WTC11 (cell line): ENCODE data around the gene SRSF1. TPM values are rescaled to one million over a fixed set of nuclear protein-coding genes. Genes with fewer than 3 reads are reported as not detected.

Source experiments
- ATAC-seq: fragments of 200-7000 bp; cut with Tn5 transposase; 2 replicates; pipeline ENCODE4 v1.10.0; 2021; ENCODE audit warnings: mild to moderate bottlenecking, moderate library complexity
- CTCF ChIA-PET: fragments of 300-600 bp; sonication (Branson Sonifier 250); formaldehyde crosslinking; loops from one replicate; lab custom pipeline; 2021; ENCODE audit warnings: antibody characterized with exemption; lab: Charles Lee
- POLR2A ChIA-PET: fragments of 350-600 bp; sonication (Branson Sonifier 250); formaldehyde crosslinking; loops from one replicate; lab custom pipeline; 2021; ENCODE audit warnings: antibody characterized with exemption; lab: Charles Lee
- DNase-seq: peaks from one replicate; pipeline ENCODE4 v3.0.0; 2021; ENCODE audit warnings: low spot score
- H3K27ac Mint-ChIP-seq: 2 replicates; pipeline ENCODE4 v1.8.0; 2021; ENCODE audit warnings: mixed read lengths
- H3K27me3 Mint-ChIP-seq: 2 replicates; pipeline ENCODE4 v1.8.0; 2021; ENCODE audit warnings: low read depth, mild to moderate bottlenecking, moderate library complexity, mixed read lengths
- H3K36me3 Mint-ChIP-seq: 2 replicates; pipeline ENCODE4 v1.8.0; 2021; ENCODE audit warnings: mixed read lengths
- H3K4me1 Mint-ChIP-seq: 2 replicates; pipeline ENCODE4 v1.8.0; 2022; ENCODE audit warnings: mixed read lengths
- H3K4me3 Mint-ChIP-seq: 2 replicates; pipeline ENCODE4 v1.8.0; 2021; ENCODE audit warnings: mild to moderate bottlenecking, moderate library complexity, mixed read lengths
- H3K9me3 Mint-ChIP-seq: 2 replicates; pipeline ENCODE4 v1.8.0; 2021; ENCODE audit warnings: mixed read lengths
- TEAD1 ChIP-seq: sonication (generic); formaldehyde crosslinking; IDR thresholded peaks from 2 replicates; pipeline ENCODE4 v1.8.0; 2022; ENCODE audit warnings: mild to moderate bottlenecking, missing genetic modification reagents
- ZNF263 ChIP-seq: sonication (generic); formaldehyde crosslinking; IDR thresholded peaks from 2 replicates; pipeline ENCODE4 v1.8.1; 2022; ENCODE audit warnings: low read depth, mild to moderate bottlenecking, moderate library complexity, missing genetic modification reagents
- ZNF423 ChIP-seq: fragments of 250-450 bp; sonication (Bioruptor Pico); IDR thresholded peaks from 2 replicates; pipeline ENCODE4 v2.1.2; 2022; ENCODE audit warnings: mild to moderate bottlenecking, moderate library complexity
- total RNA-seq: library from RNA; stranded (reverse); gene quantifications from 3 replicates; pipeline ENCODE4 v1.2.3, GENCODE V29; 2021
- TF ChIP-seq, protein P1 (sequence below): fragments of 250-450 bp; sonication (Bioruptor Pico); conservative IDR thresholded peaks from 2 replicates; pipeline ENCODE4 v1.9.0; 2021; ENCODE audit warnings: mild to moderate bottlenecking
- TF ChIP-seq, protein P2 (sequence below): sonication (generic); formaldehyde crosslinking; IDR thresholded peaks from 2 replicates; pipeline ENCODE4 v1.8.1; 2022; ENCODE audit warnings: mild to moderate bottlenecking, missing genetic modification reagents, moderate library complexity, borderline replicate concordance

Gene SRSF1
- total RNA-seq, 1 experiment from 2014 or later = 387 TPM

DNA sequence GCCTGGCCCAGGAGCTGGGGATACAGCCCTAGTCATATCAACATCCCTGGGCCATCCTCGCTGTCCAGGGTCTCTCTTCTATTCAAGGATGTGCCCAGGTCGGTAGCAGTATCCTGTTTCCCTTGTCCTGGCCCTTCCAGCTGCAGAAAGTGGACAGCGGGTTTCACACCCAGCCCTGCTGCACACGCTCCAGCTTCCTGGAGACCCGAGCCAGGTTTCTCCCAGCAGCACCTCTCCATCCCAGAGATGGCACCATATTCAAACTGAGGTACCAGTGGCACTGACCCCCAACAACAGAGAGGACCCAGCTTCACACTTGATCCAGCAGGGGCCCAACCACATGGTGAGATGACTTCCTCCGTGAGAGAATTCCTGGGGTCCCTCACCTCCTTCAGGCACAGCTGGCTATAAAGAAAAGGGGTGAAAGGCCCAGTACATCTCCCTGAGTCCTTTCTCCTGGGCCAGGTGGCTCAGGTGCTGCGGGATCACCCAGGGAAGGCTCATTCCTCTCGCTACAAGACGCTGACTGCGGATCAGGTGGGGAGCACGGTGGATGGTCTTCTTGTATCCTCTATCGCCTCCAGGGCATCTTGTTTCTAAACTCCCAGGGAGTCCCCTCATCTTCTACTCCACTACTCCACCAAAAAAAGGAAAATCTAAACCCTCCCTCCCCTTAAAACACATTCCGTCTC is 53.2 kb downstream of the SRSF1 start:
- ChIA-PET CTCF (interaction anchor here (0.6 to 5.8 kb wide), 17 partner anchors 10 to 120 kb away, joined by 3 to 54 read pairs (median 10); no protein-coding TSS in a partner anchor), POLR2A (interaction anchor here (0.6 to 2.2 kb wide), 6 partner anchors 14 to 570 kb away, joined by 3 to 7 read pairs (median 3); partner anchors contain the start of gene SRSF1)
- H3K4me3 Mint-ChIP-seq = peak overlapping the region; percentile 74
- TF ChIP-seq ZNF423 (CRISPR knock-in tag) (0 out of 2 replicates have a peak, but pooled peaks have one; percentile 3), TEAD1 (CRISPR knock-in tag) (no peak), ZNF263 (CRISPR knock-in tag) (peak; percentile 76; the same call in 1 of the 2 replicates)
- TF ChIP-seq, protein P1, sequence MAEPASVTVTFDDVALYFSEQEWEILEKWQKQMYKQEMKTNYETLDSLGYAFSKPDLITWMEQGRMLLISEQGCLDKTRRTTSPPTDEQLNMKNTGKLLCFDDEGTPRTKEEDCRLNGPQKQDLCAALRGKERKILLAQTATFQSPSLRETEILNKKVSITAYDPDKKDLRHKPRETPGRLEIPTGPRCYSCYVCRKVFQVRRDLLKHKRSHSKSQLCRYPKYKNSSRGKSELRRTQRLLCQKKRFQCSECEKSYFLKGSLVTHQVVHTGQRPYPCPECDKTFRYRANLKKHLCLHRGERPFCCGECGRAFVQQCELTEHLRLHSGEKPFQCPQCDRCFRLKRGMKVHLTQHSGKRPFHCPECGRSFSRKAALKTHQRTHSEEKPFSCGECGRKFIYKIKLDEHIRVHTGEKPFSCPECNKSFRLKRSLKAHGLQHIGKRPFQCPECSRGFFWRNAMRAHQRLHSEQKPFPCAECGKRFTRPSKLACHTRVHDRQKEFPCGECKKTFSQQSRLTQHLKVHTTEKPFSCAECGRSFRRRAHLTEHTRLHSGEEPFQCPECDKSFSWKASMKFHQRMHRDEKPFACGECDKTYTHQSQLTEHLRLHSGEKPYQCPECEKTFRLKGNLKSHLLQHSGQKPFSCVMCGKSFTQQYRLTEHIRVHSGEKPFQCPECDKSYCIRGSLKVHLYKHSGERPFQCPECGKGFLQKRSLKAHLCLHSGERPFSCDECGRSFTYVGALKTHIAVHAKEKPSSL = no peak
- TF ChIP-seq, protein P2, sequence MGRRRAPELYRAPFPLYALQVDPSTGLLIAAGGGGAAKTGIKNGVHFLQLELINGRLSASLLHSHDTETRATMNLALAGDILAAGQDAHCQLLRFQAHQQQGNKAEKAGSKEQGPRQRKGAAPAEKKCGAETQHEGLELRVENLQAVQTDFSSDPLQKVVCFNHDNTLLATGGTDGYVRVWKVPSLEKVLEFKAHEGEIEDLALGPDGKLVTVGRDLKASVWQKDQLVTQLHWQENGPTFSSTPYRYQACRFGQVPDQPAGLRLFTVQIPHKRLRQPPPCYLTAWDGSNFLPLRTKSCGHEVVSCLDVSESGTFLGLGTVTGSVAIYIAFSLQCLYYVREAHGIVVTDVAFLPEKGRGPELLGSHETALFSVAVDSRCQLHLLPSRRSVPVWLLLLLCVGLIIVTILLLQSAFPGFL (CRISPR knock-in tag) = no peak
- TF ChIP-seq, all 79 proteins: peak for 2
- Mint-ChIP-seq H3K27me3 (peaks cover 46% of the 10 kb centered on the region), H3K9me3 (no peaks in the 10 kb centered on the region), H3K4me1 (peaks cover 63% of the 10 kb centered on the region), H3K36me3 (no peaks in the 10 kb centered on the region), H3K27ac (0 out of 2 replicates have a peak overlapping the region, but pooled peaks have one; percentile 6)
- DNase-seq (no peak), ATAC-seq (peak; percentile 3; the same call in 1 of the 2 replicates)

Other genes starting within 250 kb of the SRSF1 start
- gene MRPS23, start 157.2 kb downstream of the SRSF1 start, total RNA-seq = 57.9 to 65.3 TPM (median 58.1 TPM) in 3 replicates
- gene CUEDC1, start 51.8 kb downstream of the SRSF1 start, total RNA-seq = 6.5 to 12.2 TPM (median 9.4 TPM) in 3 replicates
- 43.1 to 43.8 TPM (median 43.3 TPM) in 3 replicates for gene VEZF1, start 19.0 kb downstream of the SRSF1 start, total RNA-seq
- gene DYNLL2, start 76.2 kb upstream of the SRSF1 start, total RNA-seq = 32.1 to 34.6 TPM (median 32.2 TPM) in 3 replicates
- gene OR4D1, start 141.1 kb upstream of the SRSF1 start, total RNA-seq = 0.17 to 0.41 TPM (median 0.39 TPM) in 3 replicates
- gene OR4D2, start 159.7 kb upstream of the SRSF1 start, total RNA-seq = not detected in 3 replicates
- not detected in 3 replicates for gene EPX, start 185.5 kb upstream of the SRSF1 start, total RNA-seq
- gene MKS1, start 212.0 kb upstream of the SRSF1 start, total RNA-seq = 18.6 to 24.2 TPM (median 18.9 TPM) in 3 replicates
- 0.20 to 0.50 TPM (median 0.23 TPM) in 3 replicates for gene LPO, start 231.3 kb upstream of the SRSF1 start, total RNA-seq